Gastroesophageal sphincter (tissue), 4 donors: ENCODE data around the gene SLC39A10. TPM values are rescaled to one million over a fixed set of nuclear protein-coding genes. Genes with fewer than 3 reads are reported as not detected.

Source experiments
- ATAC-seq: fragments of 150-250 bp; one replicate; pipeline ENCODE4 v1.9.1; 2016; ENCODE audit warnings: mild to moderate bottlenecking, moderate library complexity
- H3K27ac ChIP-seq, 4 donors: fragments of 200-600 bp; sonication (generic) in 3 of 4; 1 replicate in 3 of 4; 2 replicates in 1 of 4; pipeline ENCODE4 v1.5.1; 2016 to 2019
- H3K27me3 ChIP-seq: fragments of 200-600 bp; sonication (generic); one replicate; pipeline ENCODE4 v1.5.1; 2019
- H3K36me3 ChIP-seq, 2 donors: fragments of 200-600 bp; sonication (generic); one replicate each; pipeline ENCODE4 v1.5.1; 2019; ENCODE audit warnings: control low read depth in 1 of 2
- H3K4me1 ChIP-seq, 3 donors: fragments of 200-600 bp; sonication (generic); 1 replicate in 2 of 3; 2 replicates in 1 of 3; pipeline ENCODE4 v1.5.1; 2016 to 2019; ENCODE audit warnings: control low read depth in 2 of 3
- H3K4me3 ChIP-seq, 2 donors: fragments of 200-600 bp; sonication (generic); one replicate each; pipeline ENCODE4 v1.5.1; 2019; ENCODE audit warnings: mild to moderate bottlenecking in 1 of 2, moderate library complexity in 1 of 2
- H3K9me3 ChIP-seq, 3 donors: fragments of 200-600 bp; sonication (generic); one replicate each; pipeline ENCODE4 v1.5.1; 2017 to 2019; ENCODE audit warnings: control low read depth in 2 of 3
- EP300 ChIP-seq: sonication (generic); formaldehyde crosslinking; IDR thresholded peaks from one replicate; pipeline ENCODE4 v1.6.1; 2017; ENCODE audit warnings: antibody characterized with exemption, mild to moderate bottlenecking
- POLR2A ChIP-seq, 2 donors: fragments of 450-650 bp; IDR thresholded peaks; one replicate each; pipeline ENCODE4 v1.6.1; 2017; ENCODE audit warnings: antibody characterized with exemption in 2 of 2, mild to moderate bottlenecking in 2 of 2, moderate library complexity in 1 of 2
- POLR2AphosphoS5 ChIP-seq: sonication (generic); formaldehyde crosslinking; IDR thresholded peaks from one replicate; pipeline ENCODE4 v1.6.1; 2017; ENCODE audit warnings: antibody characterized with exemption
- WGBS, 2 donors: methylation state at CpG; one replicate each; pipeline ENCODE4 v1.1.5; 2018; ENCODE audit warnings: low coverage in 1 of 2; 5-methylcytosine and 5-hydroxymethylcytosine counted together
- total RNA-seq, 4 donors: library from RNA; depleted of rRNA; stranded (reverse); fragments of >200 nt; gene quantifications; one replicate each; pipeline ENCODE4 v1.1.0, GENCODE V29; 2016
- TF ChIP-seq, protein P1 (sequence below), 4 experiments: fragments of 200-600 bp in 2 of 4; fragments of 450-650 bp in 2 of 4; sonication (generic) in 1 of 4; IDR thresholded peaks; one replicate each; pipeline ENCODE4 v1.5.1; 2017 to 2019; ENCODE audit warnings: antibody characterized with exemption in 4 of 4, mild to moderate bottlenecking in 2 of 4, moderate library complexity in 2 of 4

The SLC39A10 gene
- total RNA-seq, 4 donors from 2014 or later = 7.1 to 14.6 (median 9.5) TPM

GRCh38 chr2:195649629-195650190 lies 7.3 kb upstream of the SLC39A10 start:
- TF ChIP-seq POLR2A (IDR thresholded peaks at IDR 0.05) = no peak
- Histone ChIP-seq H3K27me3 (no peaks in the 10 kb centered on the region), H3K4me3 (no peak overlapping the region), H3K4me1 (no peaks in the 10 kb centered on the region), H3K36me3 (no peaks in the 10 kb centered on the region), H3K27ac (no peak overlapping the region), H3K9me3 (no peaks in the 10 kb centered on the region)
- no peak for ATAC-seq
- WGBS, 2 donors = 75 to 84% methylated on average over 4 to 6 of the region's 6 CpGs

DNA sequence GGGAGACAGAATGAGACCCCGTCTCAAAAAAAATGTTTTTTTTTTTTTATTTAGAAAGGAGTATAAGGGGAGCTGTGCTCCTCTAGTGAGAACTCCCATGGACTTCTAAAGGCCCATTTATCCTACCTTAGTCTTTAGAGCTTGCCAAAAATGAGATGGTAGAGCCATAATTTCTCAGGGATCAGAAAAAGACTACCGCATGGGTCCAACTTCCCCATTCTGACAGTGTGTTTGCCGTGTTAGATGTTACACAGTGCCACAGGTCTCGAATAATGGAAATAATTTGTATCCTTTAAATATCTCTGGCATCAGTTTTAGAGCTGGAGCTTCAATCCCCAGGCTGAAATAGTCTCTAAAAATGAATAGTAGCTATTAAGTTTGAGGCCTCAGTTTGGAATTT lies 6.0 kb upstream of the SLC39A10 start:
- H3K27me3 ChIP-seq = no peaks in the 10 kb centered on the region
- no peak overlapping the region for H3K4me3 ChIP-seq
- no peak overlapping the region for H3K27ac ChIP-seq
- ATAC-seq = no peak
- no peaks in the 10 kb centered on the region for H3K36me3 ChIP-seq
- WGBS, 2 donors = 73 to 75% methylated on average over 4 of the region's 4 CpGs
- TF ChIP-seq EP300 = no peak
- TF ChIP-seq POLR2A (IDR thresholded peaks at IDR 0.05) = no peak
- TF ChIP-seq, protein P1, sequence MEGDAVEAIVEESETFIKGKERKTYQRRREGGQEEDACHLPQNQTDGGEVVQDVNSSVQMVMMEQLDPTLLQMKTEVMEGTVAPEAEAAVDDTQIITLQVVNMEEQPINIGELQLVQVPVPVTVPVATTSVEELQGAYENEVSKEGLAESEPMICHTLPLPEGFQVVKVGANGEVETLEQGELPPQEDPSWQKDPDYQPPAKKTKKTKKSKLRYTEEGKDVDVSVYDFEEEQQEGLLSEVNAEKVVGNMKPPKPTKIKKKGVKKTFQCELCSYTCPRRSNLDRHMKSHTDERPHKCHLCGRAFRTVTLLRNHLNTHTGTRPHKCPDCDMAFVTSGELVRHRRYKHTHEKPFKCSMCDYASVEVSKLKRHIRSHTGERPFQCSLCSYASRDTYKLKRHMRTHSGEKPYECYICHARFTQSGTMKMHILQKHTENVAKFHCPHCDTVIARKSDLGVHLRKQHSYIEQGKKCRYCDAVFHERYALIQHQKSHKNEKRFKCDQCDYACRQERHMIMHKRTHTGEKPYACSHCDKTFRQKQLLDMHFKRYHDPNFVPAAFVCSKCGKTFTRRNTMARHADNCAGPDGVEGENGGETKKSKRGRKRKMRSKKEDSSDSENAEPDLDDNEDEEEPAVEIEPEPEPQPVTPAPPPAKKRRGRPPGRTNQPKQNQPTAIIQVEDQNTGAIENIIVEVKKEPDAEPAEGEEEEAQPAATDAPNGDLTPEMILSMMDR (IDR thresholded peaks at IDR 0.05) = no peak
- no peak for TF ChIP-seq POLR2AphosphoS5
- H3K4me1 ChIP-seq = peaks cover 0 to under 1% (median 0%) of the 10 kb centered on the region in 3 donors
- H3K9me3 ChIP-seq = no peaks in the 10 kb centered on the region

GRCh38 chr2:195652911-195653310 lies 4.1 kb upstream of the SLC39A10 start:
- no peaks in the 10 kb centered on the region for H3K27me3 ChIP-seq
- TF ChIP-seq POLR2AphosphoS5 (no peak), EP300 (no peak), POLR2A (IDR thresholded peaks at IDR 0.05) (no peak)
- TF ChIP-seq, protein P1 (IDR thresholded peaks at IDR 0.05) = no peak
- no peak for ATAC-seq
- peaks cover 0 to 5% (median 0%) of the 10 kb centered on the region in 3 donors for H3K4me1 ChIP-seq
- H3K36me3 ChIP-seq = no peaks in the 10 kb centered on the region
- no peak overlapping the region for H3K27ac ChIP-seq
- no peak overlapping the region for H3K4me3 ChIP-seq
- H3K9me3 ChIP-seq = no peaks in the 10 kb centered on the region

- TF ChIP-seq POLR2A (IDR thresholded peaks at IDR 0.05) (no peak), POLR2AphosphoS5 (peak; percentile 4), EP300 (no peak)
- TF ChIP-seq, protein P1 (IDR thresholded peaks at IDR 0.05) = no peak
- Histone ChIP-seq H3K4me3 (peak overlapping the region; percentile 38 to 96), H3K9me3 (no peaks in the 10 kb centered on the region), H3K4me1 (peaks cover 0 to 32% (median 13%) of the 10 kb centered on the region in 3 donors), H3K27me3 (no peaks in the 10 kb centered on the region), H3K36me3 (no peaks in the 10 kb centered on the region), H3K27ac (peak overlapping the region; percentile 73 to 100 (median 100))
- no peak for ATAC-seq
- WGBS, 2 donors = 38 to 48% methylated on average over 10 to 15 of the region's 19 CpGs
Measured at GRCh38 chr2:195656161-195656858, 716 bp upstream of the SLC39A10 start.

GRCh38 chr2:195657634-195658540 lies 861 bp downstream of the SLC39A10 start:
- Histone ChIP-seq H3K36me3 (no peaks in the 10 kb centered on the region), H3K4me3 (peak overlapping the region; percentile 69 to 96), H3K4me1 (peaks cover 0 to 35% (median 13%) of the 10 kb centered on the region in 3 donors), H3K27me3 (no peaks in the 10 kb centered on the region), H3K9me3 (no peaks in the 10 kb centered on the region), H3K27ac (peak overlapping the region; percentile 91 to 100 (median 100))
- TF ChIP-seq, protein P1 (IDR thresholded peaks at IDR 0.05) = no peak
- TF ChIP-seq POLR2A (IDR thresholded peaks at IDR 0.05) (no peak), EP300 (no peak), POLR2AphosphoS5 (peak; percentile 8)
- ATAC-seq = no peak
- WGBS, 2 donors = 0% methylated on average over 5 to 6 of the region's 66 CpGs
